ENCODE results near the gene MRPS18C. TPM values are rescaled to one million over a fixed set of nuclear protein-coding genes. Genes with fewer than 3 reads are reported as not detected.
A peak's percentile ranks its signal among the peaks of the same experiment; 100 is the strongest.
"Not testable (repeated sequence)": the region's sequence is repeated elsewhere in the genome, so short reads cannot be mapped to it uniquely, and the experiment has no call there.

Gene MRPS18C
- total and polyA plus RNA-seq, 2 donors (not counting 3 experiments of a cell fraction or from before 2014, with no cell fraction given) = 22.2 to 64.8 TPM

- TF ChIP-seq GATA2 (IDR thresholded peaks at IDR 0.05; ENCODE audit: insufficient read depth, insufficient read length, low read depth, low read length) (no peak), POLR2A (IDR thresholded peaks at IDR 0.05; ENCODE audit: low read depth, low read length) (no peak), EZH2 (IDR thresholded peaks at IDR 0.05; ENCODE audit: borderline replicate concordance, low read depth, low read length, severe bottlenecking) (no peak), POLR2AphosphoS5 (IDR thresholded peaks at IDR 0.05; ENCODE audit: insufficient read depth, low read depth, low read length) (no peak), FOS (IDR thresholded peaks at IDR 0.05; ENCODE audit: borderline replicate concordance, insufficient read depth, low read length) (no peak), MAX (IDR thresholded peaks at IDR 0.05; ENCODE audit: insufficient read depth, insufficient read length) (no peak), JUN (IDR thresholded peaks at IDR 0.05; ENCODE audit: borderline replicate concordance, insufficient read depth, insufficient read length, low read depth) (no peak), MYC (IDR thresholded peaks at IDR 0.05; ENCODE audit: low read depth, low read length) (no peak)
- TF ChIP-seq, protein P1, sequence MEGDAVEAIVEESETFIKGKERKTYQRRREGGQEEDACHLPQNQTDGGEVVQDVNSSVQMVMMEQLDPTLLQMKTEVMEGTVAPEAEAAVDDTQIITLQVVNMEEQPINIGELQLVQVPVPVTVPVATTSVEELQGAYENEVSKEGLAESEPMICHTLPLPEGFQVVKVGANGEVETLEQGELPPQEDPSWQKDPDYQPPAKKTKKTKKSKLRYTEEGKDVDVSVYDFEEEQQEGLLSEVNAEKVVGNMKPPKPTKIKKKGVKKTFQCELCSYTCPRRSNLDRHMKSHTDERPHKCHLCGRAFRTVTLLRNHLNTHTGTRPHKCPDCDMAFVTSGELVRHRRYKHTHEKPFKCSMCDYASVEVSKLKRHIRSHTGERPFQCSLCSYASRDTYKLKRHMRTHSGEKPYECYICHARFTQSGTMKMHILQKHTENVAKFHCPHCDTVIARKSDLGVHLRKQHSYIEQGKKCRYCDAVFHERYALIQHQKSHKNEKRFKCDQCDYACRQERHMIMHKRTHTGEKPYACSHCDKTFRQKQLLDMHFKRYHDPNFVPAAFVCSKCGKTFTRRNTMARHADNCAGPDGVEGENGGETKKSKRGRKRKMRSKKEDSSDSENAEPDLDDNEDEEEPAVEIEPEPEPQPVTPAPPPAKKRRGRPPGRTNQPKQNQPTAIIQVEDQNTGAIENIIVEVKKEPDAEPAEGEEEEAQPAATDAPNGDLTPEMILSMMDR (IDR thresholded peaks at IDR 0.05; ENCODE audit: extremely low read depth in 1 of 2, insufficient read depth in 1 of 2, low read depth in 1 of 2, low read length in 2 of 2) = peak; percentile 65 to 67
- intact Hi-C loops (cut with micrococcal nuclease) (loop anchor here (1.0 kb wide), 1 partner anchor 149 kb away; no protein-coding TSS in a partner anchor), dilution Hi-C loops (cut with MboI; ENCODE audit: extremely low pct_ligation_motif_present, low sequenced_read_pairs) (no loop called here)
- peak; percentile 33 for DNase-seq (ENCODE audit: low read depth, low spot score)
- H3K27ac ChIP-seq (ENCODE audit: insufficient read depth, low read depth, low read length) = no peak overlapping the region
- H3K4me2 ChIP-seq (ENCODE audit: insufficient read depth, low read length) = no peak overlapping the region
- H3K9me1 ChIP-seq (replicated peaks; ENCODE audit: control insufficient read depth, extremely low read depth, insufficient read depth, low read length) = no peaks in the 10 kb centered on the region
- H3K36me3 ChIP-seq (ENCODE audit: control insufficient read depth in 2 of 2, extremely low read depth in 1 of 2, insufficient read depth in 2 of 2, low read length in 2 of 2) = no peaks in the 10 kb centered on the region
- no TSS peak for BruUV-seq (replicated peaks)
- no peak for FAIRE-seq
- no peak overlapping the region for H2AFZ ChIP-seq (ENCODE audit: low read depth, low read length)
- H3K4me1 ChIP-seq (ENCODE audit: control insufficient read depth, extremely low read depth, insufficient read depth, low read length) = no peaks in the 10 kb centered on the region
- H3K4me3 ChIP-seq (replicated peaks in 1 of 3; ENCODE audit: insufficient read depth in 1 of 3, low read depth in 1 of 3, low read length in 3 of 3) = no peak overlapping the region
- no peaks in the 10 kb centered on the region for H3K79me2 ChIP-seq (ENCODE audit: control insufficient read depth, insufficient read depth, low read length)
- H3K27me3 ChIP-seq (ENCODE audit: control insufficient read depth in 2 of 2, insufficient read depth in 2 of 2, low read length in 2 of 2) = peaks cover 0 to 1% of the 10 kb centered on the region in 2 experiments
- no peaks in the 10 kb centered on the region for H4K20me1 ChIP-seq (replicated peaks; ENCODE audit: control insufficient read depth, extremely low read depth, insufficient read depth, low read length)
- H3K9me3 ChIP-seq (replicated peaks; ENCODE audit: control insufficient read depth, insufficient read depth, low read length) = no peaks in the 10 kb centered on the region
- POLR2A ChIA-PET = no interaction called here
- CTCF ChIA-PET = interaction anchor here (1.0 to 1.7 kb wide), 3 partner anchors 15 to 156 kb away, joined by 3 to 5 read pairs (median 3); no protein-coding TSS in a partner anchor
- no peak overlapping the region for H3K9ac ChIP-seq (replicated peaks; ENCODE audit: extremely low read depth, insufficient read depth, low read length)
Observed at GRCh38 chr4:83490876-83491450, 35.1 kb downstream of the MRPS18C start.

DNA sequence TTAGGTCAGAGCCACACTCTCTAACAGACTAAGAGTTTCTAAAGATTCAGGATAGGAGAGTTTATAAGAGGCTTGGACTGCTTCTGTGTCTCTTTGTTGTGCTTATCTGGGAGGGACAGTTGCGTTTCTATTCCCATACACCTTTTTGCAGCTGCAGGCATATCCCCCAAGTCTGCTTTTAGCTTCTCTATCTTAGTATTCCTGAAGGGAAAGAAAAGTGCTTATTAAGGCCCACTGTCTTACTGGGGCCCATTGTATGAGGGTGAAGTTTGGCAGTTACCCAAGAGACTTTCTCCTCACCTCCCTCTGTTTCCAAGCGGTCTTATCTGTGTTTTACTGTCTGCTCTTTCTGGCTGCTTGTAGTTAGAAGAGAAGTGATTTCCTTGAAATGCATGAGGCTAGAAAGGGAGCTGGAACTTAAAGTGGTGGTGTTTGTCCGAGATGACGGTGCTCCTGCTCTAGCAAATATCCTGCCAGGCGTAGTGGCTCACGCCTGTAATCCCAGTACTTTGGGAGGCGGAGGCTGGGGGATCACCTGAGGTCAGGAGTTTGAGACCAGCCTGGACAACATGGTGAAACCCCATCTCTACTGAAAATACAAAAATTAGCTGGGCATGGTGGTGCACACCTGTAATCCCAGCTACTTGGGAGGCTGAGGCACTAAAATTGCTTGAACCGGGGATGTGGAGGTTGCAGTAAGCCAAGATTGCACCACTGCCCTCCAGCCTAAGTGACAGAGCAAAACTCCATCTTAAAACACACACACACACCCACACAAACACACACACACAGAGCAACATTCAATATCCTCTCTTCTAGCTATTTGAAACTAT, 40.4 kb downstream of the MRPS18C start:
- H3K9ac ChIP-seq (replicated peaks; ENCODE audit: extremely low read depth, insufficient read depth, low read length); BruUV-seq (replicated peaks); H3K4me2 ChIP-seq (ENCODE audit: insufficient read depth, low read length); H3K79me2 ChIP-seq (ENCODE audit: control insufficient read depth, insufficient read depth, low read length); H4K20me1 ChIP-seq (replicated peaks; ENCODE audit: control insufficient read depth, extremely low read depth, insufficient read depth, low read length); H3K9me1 ChIP-seq (replicated peaks; ENCODE audit: control insufficient read depth, extremely low read depth, insufficient read depth, low read length); FAIRE-seq; H3K27me3 ChIP-seq (ENCODE audit: control insufficient read depth in 2 of 2, insufficient read depth in 2 of 2, low read length in 2 of 2); H2AFZ ChIP-seq (ENCODE audit: low read depth, low read length); H3K36me3 ChIP-seq (ENCODE audit: control insufficient read depth in 2 of 2, extremely low read depth in 1 of 2, insufficient read depth in 2 of 2, low read length in 2 of 2); H3K4me3 ChIP-seq (replicated peaks in 1 of 3; ENCODE audit: insufficient read depth in 1 of 3, low read depth in 1 of 3, low read length in 3 of 3); H3K27ac ChIP-seq (ENCODE audit: insufficient read depth, low read depth, low read length); POLR2A ChIA-PET; H3K9me3 ChIP-seq (replicated peaks; ENCODE audit: control insufficient read depth, insufficient read depth, low read length); DNase-seq (ENCODE audit: low read depth, low spot score); H3K4me1 ChIP-seq (ENCODE audit: control insufficient read depth, extremely low read depth, insufficient read depth, low read length); intact Hi-C loops (cut with micrococcal nuclease); dilution Hi-C loops (cut with MboI; ENCODE audit: extremely low pct_ligation_motif_present, low sequenced_read_pairs): not testable (repeated sequence)
- CTCF ChIA-PET = interaction anchor here (0.8 to 1.3 kb wide), 2 partner anchors 13 to 136 kb away, joined by 3 read pairs; no protein-coding TSS in a partner anchor

All from endothelial cell of umbilical vein (primary cell).